GM12891 (cell line): Measurements from ENCODE around the gene SLC6A12.
"Not testable (repeated sequence)": the region's sequence is repeated elsewhere in the genome, so short reads cannot be mapped to it uniquely, and the experiment has no call there.

Experiments
- DNase-seq: peaks from one replicate; pipeline ENCODE4 v3.0.0; 2011; ENCODE audit warnings: low spot score; ENCODE audit not compliant: insufficient read length
- FAIRE-seq: peaks from 2 replicates; lab custom pipeline; 2011; peaks lifted over from hg19 to GRCh38; lab: Jason Lieb, UNC
- PAX5 ChIP-seq: IDR thresholded peaks from 2 replicates; pipeline ENCODE4 v1.6.1; 2011; ENCODE audit warnings: low read length, moderate library complexity, mild to moderate bottlenecking; ENCODE audit not compliant: insufficient read depth, severe bottlenecking
- POLR2A ChIP-seq: IDR thresholded peaks from 2 replicates; pipeline ENCODE4 v1.6.1; 2011; ENCODE audit warnings: low read depth, low read length, control low read depth
- POLR2AphosphoS5 ChIP-seq: IDR thresholded peaks from 2 replicates; pipeline ENCODE4 v1.6.1; 2011; ENCODE audit warnings: low read depth, low read length, control low read depth
- POU2F2 ChIP-seq: IDR thresholded peaks from 2 replicates; pipeline ENCODE4 v1.6.1; 2011; ENCODE audit warnings: low read depth, mild to moderate bottlenecking, control low read depth, low read length, moderate library complexity
- SPI1 ChIP-seq: IDR thresholded peaks from 2 replicates; pipeline ENCODE4 v1.6.1; 2011; ENCODE audit warnings: low read depth, low read length, control low read depth
- TAF1 ChIP-seq: IDR thresholded peaks from 2 replicates; pipeline ENCODE4 v1.6.1; 2011; ENCODE audit warnings: low read depth, low read length, control low read depth

SLC6A12 gene

GRCh38 chr12:218728-219590 lies 5.0 kb upstream of the SLC6A12 start:
- TF ChIP-seq TAF1 (no peak), POU2F2 (no peak), SPI1 (no peak), PAX5 (no peak), POLR2AphosphoS5 (no peak), POLR2A (no peak)
- DNase-seq, result no peak
- no peak for FAIRE-seq

- no peak for FAIRE-seq
- TF ChIP-seq POLR2A (no peak), POLR2AphosphoS5 (no peak), TAF1 (no peak), PAX5 (no peak), SPI1 (no peak), POU2F2 (no peak)
- DNase-seq, result no peak
These were observed 4.3 kb upstream of the SLC6A12 start for GRCh38 chr12:218221-218620.

DNA sequence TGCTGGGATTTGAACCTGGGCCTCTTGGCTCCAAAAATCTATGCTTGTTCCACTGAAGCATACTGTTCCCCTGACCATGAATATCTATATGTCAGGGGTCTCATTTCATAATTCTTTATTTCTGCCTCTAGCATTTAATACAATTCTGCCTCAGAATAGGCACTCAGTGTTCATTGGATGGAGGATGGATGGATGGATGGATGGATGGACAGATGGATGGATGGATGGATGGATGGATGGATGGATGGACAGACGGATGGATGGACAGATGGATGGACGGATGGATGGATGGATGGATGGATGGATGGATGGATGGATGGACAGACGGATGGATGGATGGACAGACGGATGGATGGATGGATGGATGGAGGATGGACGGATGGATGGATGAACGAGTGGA lies 3.1 kb upstream of the SLC6A12 start:
- not testable (repeated sequence) for FAIRE-seq, DNase-seq

DNA sequence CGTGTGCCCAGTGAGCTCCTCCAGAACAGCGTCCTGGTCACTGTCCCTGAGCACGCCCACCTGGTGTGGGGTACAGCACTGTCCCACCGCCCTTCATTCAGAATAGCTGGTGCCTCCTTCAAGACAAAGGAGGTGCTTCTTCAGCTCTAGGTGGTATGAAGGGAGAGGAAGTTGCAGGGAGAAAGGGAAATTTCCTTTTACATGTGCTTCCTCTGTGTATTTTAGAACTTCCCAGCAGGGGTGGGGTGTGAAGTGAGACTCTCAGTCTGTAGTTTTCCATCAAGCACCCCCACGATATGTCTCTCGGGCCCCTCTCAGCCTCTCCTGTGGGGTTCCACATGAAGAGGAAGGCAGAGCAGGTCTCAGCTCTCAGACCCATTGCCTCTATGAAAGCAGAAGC lies 1.2 kb upstream of the SLC6A12 start:
- no peak for FAIRE-seq
- DNase-seq, result no peak
- TF ChIP-seq SPI1, result no peak
- TF ChIP-seq POLR2AphosphoS5, result no peak
- TF ChIP-seq TAF1, result no peak
- TF ChIP-seq PAX5, result no peak
- TF ChIP-seq POU2F2, result no peak
- no peak for TF ChIP-seq POLR2A

GRCh38 chr12:213527-213932 lies 427 bp downstream of the SLC6A12 start:
- DNase-seq (no peak), FAIRE-seq (no peak)
- no peak for TF ChIP-seq SPI1

DNA sequence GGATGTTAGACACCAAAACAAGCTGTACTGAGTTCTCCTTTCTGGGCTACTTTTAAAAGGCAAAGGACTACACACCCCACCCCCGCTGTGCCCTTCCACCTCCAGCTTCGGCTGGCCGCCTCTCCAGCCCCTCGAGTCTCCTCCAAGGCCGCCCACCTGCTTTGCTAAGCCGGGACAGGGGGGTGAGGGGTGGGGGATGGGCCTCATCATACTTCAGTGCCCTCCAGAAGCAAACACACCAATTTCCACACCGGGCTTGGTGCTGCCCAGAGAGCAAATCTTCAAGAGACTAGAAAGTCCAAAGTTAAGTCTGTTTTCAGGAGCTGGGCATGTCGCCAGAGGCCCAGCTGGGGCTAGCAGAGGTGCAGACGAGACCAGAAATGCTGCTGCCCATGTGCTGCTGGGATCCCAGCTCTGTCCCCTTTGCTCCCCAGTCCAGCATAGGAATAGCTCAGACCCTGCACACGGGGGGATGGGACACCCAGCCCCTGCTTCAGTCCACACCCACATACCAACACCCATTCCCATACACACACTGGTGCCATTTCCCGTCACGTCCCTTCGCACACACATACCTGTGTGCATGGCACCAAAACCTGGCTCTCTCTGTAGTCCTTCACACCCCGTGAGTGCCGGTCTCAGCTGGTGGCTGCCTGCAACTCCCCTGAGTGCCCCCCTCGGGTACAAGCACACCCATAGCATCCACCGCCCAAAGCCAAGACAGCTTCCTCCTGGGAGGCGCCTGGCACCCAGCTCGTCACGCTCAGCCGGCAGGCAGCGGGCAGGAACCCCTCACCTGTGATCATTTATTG lies 1.0 kb downstream of the SLC6A12 start:
- DNase-seq (no peak), FAIRE-seq (peak; percentile 5)
- TF ChIP-seq POLR2A (no peak), POLR2AphosphoS5 (no peak), SPI1 (no peak), PAX5 (no peak), TAF1 (no peak), POU2F2 (no peak)

DNA sequence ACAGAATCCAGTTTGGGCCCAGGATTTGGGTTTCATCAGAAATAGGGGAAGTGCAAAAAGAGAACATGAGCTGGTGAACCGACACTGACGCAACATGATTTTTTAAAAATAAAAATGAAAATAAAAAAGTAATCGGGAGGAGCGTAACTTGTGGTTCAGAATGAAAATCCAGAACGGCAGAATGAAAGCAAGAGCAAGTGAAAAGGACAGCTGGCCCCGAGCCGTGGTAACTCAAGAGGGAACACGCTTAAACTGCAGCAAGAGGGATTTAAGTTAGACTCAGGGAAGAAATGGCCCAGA lies 1.6 kb downstream of the SLC6A12 start:
- DNase-seq (no peak), FAIRE-seq (no peak)
- TF ChIP-seq PAX5, result no peak
- TF ChIP-seq POLR2AphosphoS5, result no peak
- TF ChIP-seq TAF1, result no peak
- no peak for TF ChIP-seq POLR2A
- TF ChIP-seq SPI1, result peak; percentile 89
- TF ChIP-seq POU2F2, result no peak

DNA sequence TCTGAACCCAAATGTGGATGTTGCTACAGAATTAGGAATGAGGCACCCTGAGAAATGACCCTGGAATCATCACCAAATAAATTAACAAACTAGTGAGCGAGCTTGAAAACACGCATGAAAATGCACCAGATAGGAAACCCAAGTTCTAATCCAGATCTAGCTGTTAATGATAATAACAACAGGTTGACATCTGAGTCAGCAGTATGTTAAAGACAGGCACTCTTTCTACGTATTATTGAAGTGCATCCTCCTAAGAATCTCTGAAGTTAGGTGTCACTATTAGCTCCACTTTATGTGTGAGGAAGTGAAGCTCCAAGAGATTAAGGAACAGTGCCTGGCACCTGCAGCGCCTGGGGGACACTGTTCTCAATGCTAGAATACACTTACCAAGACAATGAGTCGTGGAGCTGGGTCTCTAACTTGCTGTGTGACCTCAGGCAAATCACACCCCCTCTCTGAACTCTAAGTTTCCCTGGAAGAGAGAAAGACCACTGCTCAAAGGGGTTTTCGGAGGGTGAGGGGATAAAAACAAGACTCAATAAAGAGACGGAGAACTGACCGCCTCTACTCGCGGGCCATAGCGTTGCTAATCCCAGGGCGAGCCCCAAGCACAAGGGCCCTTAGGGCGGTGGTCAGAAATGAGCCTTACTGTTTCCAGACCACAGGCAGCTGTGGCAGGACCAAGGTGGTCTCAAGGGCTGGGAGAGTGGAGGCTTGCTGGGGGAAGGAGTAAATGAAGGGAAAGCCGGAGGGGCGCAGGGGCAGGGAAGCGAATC lies 2.1 kb downstream of the SLC6A12 start:
- FAIRE-seq (no peak), DNase-seq (no peak)
- TF ChIP-seq SPI1 (peak; percentile 39; the same call in 1 of the 2 replicates), POLR2AphosphoS5 (no peak)

GRCh38 chr12:211142-211465 lies 2.9 kb downstream of the SLC6A12 start:
- TF ChIP-seq PAX5 (no peak), SPI1 (no peak), POU2F2 (no peak)
- no peak for DNase-seq
- no peak for FAIRE-seq
